Upper lobe of left lung (tissue), 4 donors: Measurements from ENCODE around the gene CMIP.

Source experiments
- POLR2A ChIP-seq, 4 donors: fragments of 450-650 bp; IDR thresholded peaks; one replicate each; pipeline ENCODE4 v1.5.1; 2016 to 2017; ENCODE audit warnings: antibody characterized with exemption in 4 of 4, mild to moderate bottlenecking in 2 of 4
- POLR2AphosphoS5 ChIP-seq, 2 donors: sonication (generic); formaldehyde crosslinking; IDR thresholded peaks; one replicate each; pipeline ENCODE4 v1.5.1; 2017; ENCODE audit warnings: antibody characterized with exemption in 2 of 2

GRCh38 chr16:81668243-81669097, 223.9 kb downstream of the CMIP start:
- TF ChIP-seq POLR2AphosphoS5 (IDR thresholded peaks at IDR 0.05) = no peak
- TF ChIP-seq POLR2A (IDR thresholded peaks at IDR 0.05) = no peak
